Adrenal gland (tissue), 12 donors: Measurements from ENCODE around the gene RNF223. TPM values are rescaled to one million over a fixed set of nuclear protein-coding genes. Genes with fewer than 3 reads are reported as not detected.

Experiments used
- DNase-seq, 7 donors: peaks; one replicate each; pipeline ENCODE4 v3.0.0-alpha.2; 2019 to 2020
- H3K27ac ChIP-seq, 5 donors: fragments of 200-600 bp; sonication (generic) in 4 of 5; 1 replicate in 3 of 5; 2 replicates in 2 of 5; pipeline versions ENCODE4 v1.5.1 to v1.8.0; 2016 to 2020; ENCODE audit warnings: mild to moderate bottlenecking in 1 of 5
- H3K27me3 ChIP-seq: fragments of 200-600 bp; 2 replicates; pipeline ENCODE4 v1.8.0; 2021
- H3K36me3 ChIP-seq, 2 donors: fragments of 200-600 bp; replicated peaks in 1 of 2; 1 replicate in 1 of 2; 2 replicates in 1 of 2; pipeline versions ENCODE4 v1.5.1 to v1.8.0; 2018 to 2022
- H3K4me1 ChIP-seq, 2 donors: fragments of 200-600 bp; replicated peaks in 1 of 2; 1 replicate in 1 of 2; 2 replicates in 1 of 2; pipeline versions ENCODE4 v1.5.1 to v1.8.0; 2018 to 2021
- H3K4me3 ChIP-seq, 4 donors: fragments of 200-600 bp; sonication (generic) in 3 of 4; one replicate each; pipeline ENCODE4 v1.5.1; 2016 to 2018
- H3K9me3 ChIP-seq, 3 donors: fragments of 200-600 bp; sonication (generic) in 1 of 3; replicated peaks in 1 of 3; 1 replicate in 2 of 3; 2 replicates in 1 of 3; pipeline versions ENCODE4 v1.5.1 to v1.8.0; 2016 to 2021
- CTCF ChIP-seq, 6 experiments: fragments of 450-650 bp in 4 of 6; fragments of 200-600 bp in 2 of 6; sonication (generic) in 1 of 6; IDR thresholded peaks; 1 replicate in 5 of 6; 2 replicates in 1 of 6; pipeline versions ENCODE4 v1.5.1 to v1.8.0; 2016 to 2021; ENCODE audit warnings: antibody characterized with exemption in 6 of 6, mild to moderate bottlenecking in 2 of 6, moderate library complexity in 1 of 6
- POLR2A ChIP-seq, 2 donors: fragments of 450-650 bp; IDR thresholded peaks; one replicate each; pipeline ENCODE4 v1.6.1; 2017; ENCODE audit warnings: antibody characterized with exemption in 2 of 2, mild to moderate bottlenecking in 2 of 2, moderate library complexity in 1 of 2
- WGBS, 4 donors: extraction: QIAGEN DNeasy Blood & Tissue Kit in 2 of 4; methylation state at CpG; one replicate each; pipeline versions ENCODE4 v1.1.5 to v1.1.7; 2013 to 2017; 5-methylcytosine and 5-hydroxymethylcytosine counted together
- intact Hi-C, 2 donors: fragments of 100-400 bp; cut with DNase I; formaldehyde crosslinking; loops; one replicate each; pipeline versions ENCODE4 v1.14.1 to v1.15.0; 2022 to 2023
- polyA plus RNA-seq, 3 donors: library from polyadenylated mRNA; stranded (reverse); fragments of 200-250 nt in 2 of 3; fragments of 350-450 nt in 1 of 3; fragmentation: Illumina TruSeq in 1 of 3; extraction: RNeasy Lipid Tissue Mini Kit (QIAGEN cat#74804) in 1 of 3; gene quantifications; one replicate each; pipeline ENCODE4 v1.2.3, GENCODE V29; 2013 to 2014
- total RNA-seq, 9 donors: library from RNA; depleted of rRNA in 4 of 9; stranded (reverse); fragments of >200 nt in 4 of 9; fragments of 120-200 nt in 1 of 9; fragmentation: NEBNext Ultra II Directional in 1 of 9; extraction: Animal tissue kit (Norgen Biotek cat#: 25700) in 1 of 9; gene quantifications; one replicate each; pipeline versions ENCODE4 v1.1.0 to v1.2.4, GENCODE V29; 2013 to 2023
- donor health status: healthy with polysubstance abuse.
- donor health status: Bipolar disorder and iron deficiency.
- donor health status: DM: yes; HTN: yes; CAD: no.
- donor health status: DM: no; HTN: no; CAD: no.
- donor health status: DM: no; HTN: no; CAD: no.
- donor health status: DM: yes; HTN: yes; CAD: no.

The RNF223 gene
- total and polyA plus RNA-seq, 12 donors: 0.03 TPM; not detected in 11

GRCh38 chr1:1043921-1044320 lies 30.2 kb downstream of the RNF223 start:
- H3K27me3 ChIP-seq: peaks cover 6% of the 10 kb centered on the region
- H3K27ac ChIP-seq: no peak overlapping the region
- peaks cover 8 to 10% of the 10 kb centered on the region in 2 donors for H3K4me1 ChIP-seq
- H3K4me3 ChIP-seq: no peak overlapping the region
- H3K9me3 ChIP-seq: no peaks in the 10 kb centered on the region
- no peaks in the 10 kb centered on the region for H3K36me3 ChIP-seq
- 95 to 97% (median 96%) methylated on average over 16 to 33 of the region's 33 CpGs for WGBS, 4 donors
- intact Hi-C loops: no loop called here
- TF ChIP-seq POLR2A (IDR thresholded peaks at IDR 0.05): no peak
- TF ChIP-seq CTCF (IDR thresholded peaks at IDR 0.05): no peak
- no peak for DNase-seq

- 94 to 100% (median 95%) methylated on average over 7 to 27 of the region's 27 CpGs for WGBS, 4 donors
- peaks cover 11% of the 10 kb centered on the region for H3K27me3 ChIP-seq
- H3K9me3 ChIP-seq: no peaks in the 10 kb centered on the region
- intact Hi-C loops: no loop called here
- TF ChIP-seq CTCF (IDR thresholded peaks at IDR 0.05): no peak
- no peak for TF ChIP-seq POLR2A (IDR thresholded peaks at IDR 0.05)
- no peak for DNase-seq
- H3K36me3 ChIP-seq: no peaks in the 10 kb centered on the region
- no peak overlapping the region for H3K4me3 ChIP-seq
- H3K4me1 ChIP-seq: peaks cover 8 to 10% of the 10 kb centered on the region in 2 donors
- no peak overlapping the region for H3K27ac ChIP-seq
These were observed 30.7 kb downstream of the RNF223 start for GRCh38 chr1:1043411-1043810.

GRCh38 chr1:1042835-1043234 lies 31.3 kb downstream of the RNF223 start:
- Histone ChIP-seq H3K9me3 (no peaks in the 10 kb centered on the region), H3K4me1 (peaks cover 8 to 10% of the 10 kb centered on the region in 2 donors), H3K27ac (no peak overlapping the region), H3K36me3 (no peaks in the 10 kb centered on the region), H3K4me3 (no peak overlapping the region), H3K27me3 (peaks cover 16% of the 10 kb centered on the region)
- intact Hi-C loops: no loop called here
- no peak for DNase-seq
- 89 to 92% (median 91%) methylated on average over 9 to 10 of the region's 10 CpGs for WGBS, 4 donors
- no peak for TF ChIP-seq POLR2A (IDR thresholded peaks at IDR 0.05)
- no peak for TF ChIP-seq CTCF (IDR thresholded peaks at IDR 0.05)

- WGBS, 4 donors: 87 to 92% (median 90%) methylated on average over 21 to 25 of the region's 25 CpGs; no CpG with 5 or more reads in 1 of the 4 donors
- no peaks in the 10 kb centered on the region for H3K36me3 ChIP-seq
- TF ChIP-seq POLR2A (IDR thresholded peaks at IDR 0.05): no peak
- TF ChIP-seq CTCF (IDR thresholded peaks at IDR 0.05): no peak
- H3K4me1 ChIP-seq: peaks cover 8 to 10% of the 10 kb centered on the region in 2 donors
- no peak overlapping the region for H3K4me3 ChIP-seq
- no peak overlapping the region for H3K27ac ChIP-seq
- no peaks in the 10 kb centered on the region for H3K9me3 ChIP-seq
- peaks cover 18% of the 10 kb centered on the region for H3K27me3 ChIP-seq
- intact Hi-C loops: no loop called here
- DNase-seq: no peak
These were observed 32.2 kb downstream of the RNF223 start for GRCh38 chr1:1041873-1042272.
